Stimulated activated naive B cell treated with anti-CD40 and anti-IgM and Interleukin-4, amounts not matched to agents 10 μg/mL and 1 μg/mL and 100 μg/mL, for 72 hours (primary cell): Measurements from ENCODE around the gene PRDM4.

ENCODE experiments used
- ATAC-seq, 2 donors: fragments of 150-1000 bp; cut with Tn5 transposase; replicated peaks; 2 replicates each; pipeline ENCODE4 v1.10.0; 2021; ENCODE audit warnings: moderate library complexity in 1 of 2
- DNase-seq: peaks from one replicate; pipeline ENCODE4 v3.0.0; 2021
- H3K27ac Mint-ChIP-seq: one replicate; pipeline ENCODE4 v1.8.0; 2022; ENCODE audit warnings: mild to moderate bottlenecking, mixed read lengths
- H3K27me3 Mint-ChIP-seq, 2 donors: one replicate each; pipeline ENCODE4 v1.8.0; 2022; ENCODE audit warnings: mixed read lengths in 2 of 2
- H3K36me3 Mint-ChIP-seq, 2 donors: one replicate each; pipeline ENCODE4 v1.8.0; 2022; ENCODE audit warnings: mixed read lengths in 2 of 2, mild to moderate bottlenecking in 1 of 2
- H3K4me1 Mint-ChIP-seq, 2 donors: one replicate each; pipeline ENCODE4 v1.8.0; 2022; ENCODE audit warnings: mixed read lengths in 2 of 2, mild to moderate bottlenecking in 1 of 2
- H3K4me3 Mint-ChIP-seq, 2 donors: one replicate each; pipeline ENCODE4 v1.8.0; 2022; ENCODE audit warnings: mild to moderate bottlenecking in 2 of 2, mixed read lengths in 2 of 2, moderate library complexity in 1 of 2
- H3K9me3 Mint-ChIP-seq, 2 donors: one replicate each; pipeline ENCODE4 v1.8.0; 2022; ENCODE audit warnings: mixed read lengths in 2 of 2, mild to moderate bottlenecking in 1 of 2

Gene PRDM4

GRCh38 chr12:107782067-107782466, 21.1 kb upstream of the PRDM4 start:
- H3K27ac Mint-ChIP-seq, result no peak overlapping the region
- ATAC-seq (no peak), DNase-seq (no peak)
- peaks cover 25 to 37% of the 10 kb centered on the region in 2 donors for H3K4me1 Mint-ChIP-seq
- H3K9me3 Mint-ChIP-seq, result no peaks in the 10 kb centered on the region
- H3K36me3 Mint-ChIP-seq, result no peaks in the 10 kb centered on the region
- peaks cover 10 to 41% of the 10 kb centered on the region in 2 donors for H3K27me3 Mint-ChIP-seq
- no peak overlapping the region for H3K4me3 Mint-ChIP-seq

- peaks cover 21 to 51% of the 10 kb centered on the region in 2 donors for H3K27me3 Mint-ChIP-seq
- DNase-seq, result no peak
- H3K36me3 Mint-ChIP-seq, result no peaks in the 10 kb centered on the region
- H3K4me3 Mint-ChIP-seq, result no peak overlapping the region
- ATAC-seq, result no peak
- no peak overlapping the region for H3K27ac Mint-ChIP-seq
- H3K9me3 Mint-ChIP-seq, result no peaks in the 10 kb centered on the region
- peaks cover 25 to 35% of the 10 kb centered on the region in 2 donors for H3K4me1 Mint-ChIP-seq
Measured at GRCh38 chr12:107780298-107780697, 19.4 kb upstream of the PRDM4 start.

- peak; percentile 90 to 92 for ATAC-seq
- Mint-ChIP-seq H3K27ac (no peak overlapping the region), H3K9me3 (no peaks in the 10 kb centered on the region), H3K4me1 (peaks cover 25 to 42% of the 10 kb centered on the region in 2 donors), H3K36me3 (no peaks in the 10 kb centered on the region), H3K27me3 (peaks cover 29 to 56% of the 10 kb centered on the region in 2 donors), H3K4me3 (peak overlapping the region; percentile 25 to 53)
- DNase-seq, result peak; percentile 31
Measured at GRCh38 chr12:107779077-107779831, 18.3 kb upstream of the PRDM4 start.

- DNase-seq, result no peak
- no peak overlapping the region for H3K27ac Mint-ChIP-seq
- no peaks in the 10 kb centered on the region for H3K36me3 Mint-ChIP-seq
- ATAC-seq, result no peak
- H3K9me3 Mint-ChIP-seq, result no peaks in the 10 kb centered on the region
- H3K27me3 Mint-ChIP-seq, result peaks cover 30 to 55% of the 10 kb centered on the region in 2 donors
- H3K4me3 Mint-ChIP-seq, result no peak overlapping the region
- H3K4me1 Mint-ChIP-seq, result peaks cover 18 to 34% of the 10 kb centered on the region in 2 donors
Measured at GRCh38 chr12:107778383-107779025, 17.6 kb upstream of the PRDM4 start.

- no peak for DNase-seq
- Mint-ChIP-seq H3K27me3 (peaks cover 34 to 70% of the 10 kb centered on the region in 2 donors), H3K9me3 (no peaks in the 10 kb centered on the region), H3K27ac (no peak overlapping the region), H3K4me3 (no peak overlapping the region), H3K36me3 (no peaks in the 10 kb centered on the region), H3K4me1 (peaks cover 18 to 32% of the 10 kb centered on the region in 2 donors)
- ATAC-seq, result no peak
Measured at GRCh38 chr12:107776171-107776570, 15.2 kb upstream of the PRDM4 start.

GRCh38 chr12:107775093-107775721, 14.3 kb upstream of the PRDM4 start:
- no peaks in the 10 kb centered on the region for H3K36me3 Mint-ChIP-seq
- H3K4me3 Mint-ChIP-seq, result no peak overlapping the region
- H3K27me3 Mint-ChIP-seq, result peaks cover 35 to 71% of the 10 kb centered on the region in 2 donors
- no peak for DNase-seq
- H3K4me1 Mint-ChIP-seq, result peaks cover 14 to 26% of the 10 kb centered on the region in 2 donors
- H3K9me3 Mint-ChIP-seq, result no peaks in the 10 kb centered on the region
- no peak overlapping the region for H3K27ac Mint-ChIP-seq
- no peak for ATAC-seq

- Mint-ChIP-seq H3K4me1 (peaks cover 10 to 19% of the 10 kb centered on the region in 2 donors), H3K27ac (no peak within 1 kb of the TSS), H3K4me3 (no peak within 1 kb of the TSS), H3K9me3 (no peaks in the 10 kb centered on the region), H3K36me3 (no peaks in the 10 kb centered on the region), H3K27me3 (peaks cover 35 to 71% of the 10 kb centered on the region in 2 donors)
- no peak for DNase-seq
- ATAC-seq, result no peak
Measured at GRCh38 chr12:107774349-107775029, 13.6 kb upstream of the PRDM4 start, which contains the start of gene ASCL4. Gene ASCL4 (plus strand): TSS chr12:107774704. CDS start chr12:107775219, 515 bp downstream.

- Mint-ChIP-seq H3K4me3 (no peak overlapping the region), H3K9me3 (peaks cover 0 to 1% of the 10 kb centered on the region in 2 donors), H3K36me3 (no peaks in the 10 kb centered on the region), H3K4me1 (no peaks in the 10 kb centered on the region), H3K27me3 (peaks cover 6 to 19% of the 10 kb centered on the region in 2 donors), H3K27ac (no peak overlapping the region)
- ATAC-seq (no peak), DNase-seq (no peak)
Measured at GRCh38 chr12:107767466-107767865, 6.5 kb upstream of the PRDM4 start.

- Mint-ChIP-seq H3K27me3 (peaks cover under 1 to 3% of the 10 kb centered on the region in 2 donors), H3K36me3 (no peaks in the 10 kb centered on the region), H3K9me3 (peaks cover 0 to 1% of the 10 kb centered on the region in 2 donors), H3K4me3 (no peak overlapping the region), H3K27ac (no peak overlapping the region), H3K4me1 (peaks cover 6 to 7% of the 10 kb centered on the region in 2 donors)
- no peak for ATAC-seq
- DNase-seq, result no peak
Measured at GRCh38 chr12:107765316-107765715, 4.4 kb upstream of the PRDM4 start.

- DNase-seq, result no peak
- Mint-ChIP-seq H3K4me1 (peaks cover 10 to 14% of the 10 kb centered on the region in 2 donors), H3K27ac (no peak overlapping the region), H3K36me3 (no peaks in the 10 kb centered on the region), H3K9me3 (peaks cover 0 to 1% of the 10 kb centered on the region in 2 donors), H3K27me3 (no peaks in the 10 kb centered on the region), H3K4me3 (no peak overlapping the region)
- no peak for ATAC-seq
Measured at GRCh38 chr12:107764626-107765025, 3.7 kb upstream of the PRDM4 start.

- H3K4me1 Mint-ChIP-seq, result peaks cover 15 to 16% of the 10 kb centered on the region in 2 donors
- no peak overlapping the region for H3K4me3 Mint-ChIP-seq
- no peak for DNase-seq
- H3K27me3 Mint-ChIP-seq, result no peaks in the 10 kb centered on the region
- no peak overlapping the region for H3K27ac Mint-ChIP-seq
- ATAC-seq, result no peak
- no peaks in the 10 kb centered on the region for H3K36me3 Mint-ChIP-seq
- H3K9me3 Mint-ChIP-seq, result peaks cover 0 to 1% of the 10 kb centered on the region in 2 donors
Measured at GRCh38 chr12:107762874-107763273, 1.9 kb upstream of the PRDM4 start.

- Mint-ChIP-seq H3K4me3 (peak overlapping the region; percentile 87 to 93), H3K27ac (peak overlapping the region; percentile 91), H3K36me3 (peaks cover under 1 to 5% of the 10 kb centered on the region in 2 donors), H3K4me1 (peaks cover 15 to 16% of the 10 kb centered on the region in 2 donors), H3K9me3 (peaks cover 0 to 1% of the 10 kb centered on the region in 2 donors), H3K27me3 (no peaks in the 10 kb centered on the region)
- DNase-seq (peak; percentile 1), ATAC-seq (peak; percentile 30 to 35)
Measured at GRCh38 chr12:107761502-107761904, 566 bp upstream of the PRDM4 start.

GRCh38 chr12:107760207-107760808, 629 bp downstream of the PRDM4 start:
- DNase-seq (no peak), ATAC-seq (peak; percentile 33 to 35)
- H3K4me1 Mint-ChIP-seq, result peaks cover 15 to 16% of the 10 kb centered on the region in 2 donors
- peaks cover 0 to 1% of the 10 kb centered on the region in 2 donors for H3K9me3 Mint-ChIP-seq
- peaks cover 5 to 7% of the 10 kb centered on the region in 2 donors for H3K36me3 Mint-ChIP-seq
- no peaks in the 10 kb centered on the region for H3K27me3 Mint-ChIP-seq
- H3K4me3 Mint-ChIP-seq, result peak overlapping the region; percentile 93 to 94
- H3K27ac Mint-ChIP-seq, result peak overlapping the region; percentile 90
